Head of caudate nucleus (tissue), 42 donors: ENCODE results near the gene NEK8.
"Not testable (repeated sequence)": the region's sequence is repeated elsewhere in the genome, so short reads cannot be mapped to it uniquely, and the experiment has no call there.

Source experiments
- DNase-seq, 42 donors: peaks; one replicate each; pipeline versions ENCODE4 v3.0.0 to v3.0.0-alpha.2; 2020 to 2021; ENCODE audit warnings: mixed read lengths in 7 of 42
- intact Hi-C: fragments of 100-400 bp; cut with DNase I; formaldehyde crosslinking; loops from one replicate; pipeline ENCODE4 v1.15.0; 2022

Gene NEK8

GRCh38 chr17:28750178-28751047 is 21.8 kb downstream of the NEK8 start:
- intact Hi-C loops, result loop anchor here (10.0 kb wide), 1 partner anchor 64 kb away; no protein-coding TSS in a partner anchor
- DNase-seq, result peak; percentile 90 to 98 (median 95)

GRCh38 chr17:28751600-28752366 is 23.2 kb downstream of the NEK8 start:
- intact Hi-C loops, result loop anchor here (10.0 kb wide), 1 partner anchor 63 kb away; no protein-coding TSS in a partner anchor
- DNase-seq, result peak in 1 of 42 donors; percentile 1

GRCh38 chr17:28755486-28755885 is 26.9 kb downstream of the NEK8 start:
- no peak for DNase-seq
- intact Hi-C loops, result loop anchor here (10.0 kb wide), 1 partner anchor 59 kb away; no protein-coding TSS in a partner anchor

- intact Hi-C loops, result loop anchor here (10.0 kb wide), 1 partner anchor 59 kb away; no protein-coding TSS in a partner anchor
- no peak for DNase-seq
Measured at GRCh38 chr17:28756049-28756804, 27.6 kb downstream of the NEK8 start.

- DNase-seq, result peak in 4 of 42 donors; percentile 11 to 35 (median 18)
- intact Hi-C loops, result loop anchor here (10.0 kb wide), 1 partner anchor 56 kb away; no protein-coding TSS in a partner anchor
Measured at GRCh38 chr17:28758411-28759121, 30.0 kb downstream of the NEK8 start.

GRCh38 chr17:28759256-28759865 is 30.8 kb downstream of the NEK8 start:
- peak in 3 of 42 donors; percentile 10 to 41 (median 33) for DNase-seq
- intact Hi-C loops, result loop anchor here (10.0 kb wide), 1 partner anchor 55 kb away; no protein-coding TSS in a partner anchor

- peak in 32 of 42 donors; percentile 28 to 80 (median 58) for DNase-seq
- intact Hi-C loops, result loop anchor here (10.0 kb wide), 2 partner anchors 94 to 154 kb away; partner anchors contain the start of gene ERAL1
Measured at GRCh38 chr17:28760601-28761562, 32.3 kb downstream of the NEK8 start.

GRCh38 chr17:28763137-28763799 is 34.7 kb downstream of the NEK8 start:
- DNase-seq, result no peak
- intact Hi-C loops, result loop anchor here (10.0 kb wide), 2 partner anchors 92 to 152 kb away; partner anchors contain the start of gene ERAL1

GRCh38 chr17:28763804-28764266 is 35.2 kb downstream of the NEK8 start:
- intact Hi-C loops, result loop anchor here (10.0 kb wide), 2 partner anchors 91 to 151 kb away; partner anchors contain the start of gene ERAL1
- DNase-seq, result peak in 39 of 42 donors; percentile 61 to 95 (median 81)

- DNase-seq, result peak in 6 of 42 donors; percentile 10 to 41 (median 27)
- intact Hi-C loops, result loop anchor here (10.0 kb wide), 2 partner anchors 90 to 150 kb away; partner anchors contain the start of gene ERAL1
Measured at GRCh38 chr17:28765038-28765437, 36.5 kb downstream of the NEK8 start.

GRCh38 chr17:28773736-28774135 is 45.1 kb downstream of the NEK8 start:
- intact Hi-C loops, result no loop called here

GRCh38 chr17:28774206-28774605 is 45.6 kb downstream of the NEK8 start:
- DNase-seq, result no peak
- intact Hi-C loops, result no loop called here

More at GRCh38 chr17:28773736-28774135, 45.1 kb downstream of the NEK8 start:
- DNase-seq, result peak in 1 of 42 donors; percentile 6

- intact Hi-C loops, result no loop called here
- no peak for DNase-seq
Measured at GRCh38 chr17:28777178-28777577, 48.6 kb downstream of the NEK8 start.

- not testable (repeated sequence) for DNase-seq
Measured at GRCh38 chr17:28779601-28780000, 51.0 kb downstream of the NEK8 start.

GRCh38 chr17:28783161-28783560 is 54.6 kb downstream of the NEK8 start:
- intact Hi-C loops, result no loop called here
- no peak for DNase-seq

More at GRCh38 chr17:28779601-28780000, 51.0 kb downstream of the NEK8 start:
- intact Hi-C loops, result not testable (repeated sequence)
